Endothelial cell of umbilical vein (primary cell): Measurements from ENCODE around the gene SH3PXD2A. TPM values are rescaled to one million over a fixed set of nuclear protein-coding genes. Genes with fewer than 3 reads are reported as not detected.

Source experiments
- BruUV-seq: library from RNA; stranded (reverse); fragments of 400-500 nt; replicated peaks from 2 replicates; lab custom pipeline; 2021; lab: Mats Ljungman, UMichigan
- CTCF ChIA-PET: fragments of 300-600, 350-600 bp; sonication (Branson Sonifier 250); formaldehyde crosslinking; loops from one replicate; lab custom pipeline; 2021; ENCODE audit warnings: antibody characterized with exemption, inconsistent platforms; lab: Charles Lee
- POLR2A ChIA-PET: fragments of 300-600, 350-600 bp; sonication (Branson Sonifier 250); formaldehyde crosslinking; loops from one replicate; lab custom pipeline; 2021; ENCODE audit warnings: antibody characterized with exemption, inconsistent platforms; lab: Charles Lee
- DNase-seq: peaks from one replicate; pipeline ENCODE4 v3.0.0-alpha.2; 2011; ENCODE audit warnings: low read depth, low spot score
- FAIRE-seq: peaks from 2 replicates; lab custom pipeline; 2011; peaks lifted over from hg19 to GRCh38; lab: Jason Lieb, UNC
- H2AFZ ChIP-seq: 2 replicates; pipeline ENCODE4 v1.6.0; 2012; ENCODE audit warnings: low read depth, low read length, control low read depth, inconsistent platforms
- H3K27ac ChIP-seq: 2 replicates; pipeline ENCODE4 v1.5.1; 2011; ENCODE audit warnings: low read depth, mild to moderate bottlenecking, control low read depth, low read length, moderate library complexity; ENCODE audit not compliant: insufficient read depth
- H3K27me3 ChIP-seq, 2 experiments: 2 replicates each; pipeline versions ENCODE4 v1.6.0 to v1.6.1; 2011; ENCODE audit warnings: low read length in 2 of 2, mixed read lengths in 1 of 2; ENCODE audit not compliant: control insufficient read depth in 2 of 2, insufficient read depth in 2 of 2
- H3K36me3 ChIP-seq, 2 experiments: 2 replicates in 1 of 2; 3 replicates in 1 of 2; pipeline ENCODE4 v1.5.1; 2011; ENCODE audit warnings: low read length in 2 of 2, mild to moderate bottlenecking in 1 of 2, moderate library complexity in 1 of 2; ENCODE audit not compliant: control insufficient read depth in 2 of 2, insufficient read depth in 2 of 2; ENCODE audit errors: extremely low read depth in 1 of 2
- H3K4me1 ChIP-seq: 3 replicates; pipeline ENCODE4 v1.5.1; 2011; ENCODE audit warnings: mild to moderate bottlenecking, low read length; ENCODE audit not compliant: control insufficient read depth, insufficient read depth; ENCODE audit errors: extremely low read depth
- H3K4me2 ChIP-seq: 2 replicates; pipeline ENCODE4 v1.6.1; 2011; ENCODE audit warnings: low read length, control low read depth, mixed read lengths; ENCODE audit not compliant: insufficient read depth
- H3K4me3 ChIP-seq, 3 experiments: fragments of 200-600 bp in 1 of 3; sonication (generic), shearing (Covaris generic) in 1 of 3; replicated peaks in 1 of 3; 2 replicates each; pipeline ENCODE4 v1.5.1; 2011 to 2016; ENCODE audit warnings: control low read depth in 3 of 3, low read length in 3 of 3, mild to moderate bottlenecking in 2 of 3, inconsistent platforms in 1 of 3, low read depth in 1 of 3, moderate library complexity in 1 of 3; ENCODE audit not compliant: insufficient read depth in 1 of 3
- H3K79me2 ChIP-seq: 2 replicates; pipeline ENCODE4 v1.6.0; 2012; ENCODE audit warnings: low read length, inconsistent platforms; ENCODE audit not compliant: control insufficient read depth, insufficient read depth
- H3K9ac ChIP-seq: replicated peaks from 2 replicates; pipeline ENCODE3; 2011; ENCODE audit warnings: low read length, control low read depth; ENCODE audit not compliant: insufficient read depth; ENCODE audit errors: extremely low read depth
- H3K9me1 ChIP-seq: replicated peaks from 3 replicates; pipeline ENCODE4 v1.6.0; 2011; ENCODE audit warnings: mild to moderate bottlenecking, low read length; ENCODE audit not compliant: control insufficient read depth, insufficient read depth; ENCODE audit errors: extremely low read depth
- H3K9me3 ChIP-seq: replicated peaks from 2 replicates; pipeline ENCODE4 v1.5.1; 2012; ENCODE audit warnings: low read length, inconsistent platforms; ENCODE audit not compliant: control insufficient read depth, insufficient read depth
- H4K20me1 ChIP-seq: replicated peaks from 2 replicates; pipeline ENCODE3; 2011; ENCODE audit warnings: mild to moderate bottlenecking, low read length; ENCODE audit not compliant: control insufficient read depth, insufficient read depth; ENCODE audit errors: extremely low read depth
- CTCF ChIP-seq, 2 donors: IDR thresholded peaks; 1 replicate in 1 of 2; 2 replicates in 1 of 2; pipeline ENCODE4 v1.5.1; 2011; ENCODE audit warnings: low read length in 2 of 2, mild to moderate bottlenecking in 2 of 2, moderate library complexity in 2 of 2, control low read depth in 1 of 2, inconsistent platforms in 1 of 2, low read depth in 1 of 2; ENCODE audit not compliant: insufficient read depth in 1 of 2; ENCODE audit errors: extremely low read depth in 1 of 2
- EZH2 ChIP-seq: IDR thresholded peaks from 2 replicates; pipeline ENCODE4 v1.6.1; 2012; ENCODE audit warnings: borderline replicate concordance, low read depth, mild to moderate bottlenecking, moderate library complexity, low read length, inconsistent platforms; ENCODE audit not compliant: severe bottlenecking
- FOS ChIP-seq: IDR thresholded peaks from 2 replicates; pipeline ENCODE4 v1.6.1; 2011; ENCODE audit warnings: mild to moderate bottlenecking, low read length, moderate library complexity, borderline replicate concordance; ENCODE audit not compliant: insufficient read depth
- GATA2 ChIP-seq: IDR thresholded peaks from 2 replicates; pipeline ENCODE4 v1.7.0; 2011; ENCODE audit warnings: low read depth, mild to moderate bottlenecking, moderate library complexity, mixed read lengths, low read length; ENCODE audit not compliant: insufficient read length, insufficient read depth
- JUN ChIP-seq: IDR thresholded peaks from 2 replicates; pipeline ENCODE4 v1.6.1; 2011; ENCODE audit warnings: borderline replicate concordance, low read depth; ENCODE audit not compliant: insufficient read length, insufficient read depth
- MYC ChIP-seq: IDR thresholded peaks from one replicate; pipeline ENCODE4 v1.6.1; 2011; ENCODE audit warnings: mild to moderate bottlenecking, low read depth, low read length
- POLR2A ChIP-seq: IDR thresholded peaks from 2 replicates; pipeline ENCODE4 v1.6.1; 2012; ENCODE audit warnings: low read depth, mild to moderate bottlenecking, control low read depth, low read length
- POLR2AphosphoS5 ChIP-seq: IDR thresholded peaks from 2 replicates; pipeline ENCODE4 v1.6.1; 2012; ENCODE audit warnings: low read depth, mild to moderate bottlenecking, control low read depth, low read length, moderate library complexity; ENCODE audit not compliant: insufficient read depth
- dilution Hi-C: fragments of 300-500 bp; cut with MboI; formaldehyde crosslinking; loops from one replicate; pipeline ENCODE4 v1.15.0; 2019; ENCODE audit warnings: low sequenced_read_pairs; ENCODE audit not compliant: extremely low pct_ligation_motif_present
- intact Hi-C: fragments of 100-400 bp; cut with micrococcal nuclease; formaldehyde crosslinking; loops from one replicate; pipeline ENCODE4 v1.10.0; 2022
- polyA plus RNA-seq, 4 experiments: library from polyadenylated mRNA; depleted of rRNA in 3 of 4; stranded (reverse) in 3 of 4; unstranded in 1 of 4; fragments of >200 nt; gene quantifications; 2 replicates each; pipeline versions ENCODE4 v1.2.1 to v1.2.3, GENCODE V29; 2011 to 2012; ENCODE audit warnings: missing spikeins in 1 of 4
- total RNA-seq: library from RNA; stranded (reverse); gene quantifications from 2 replicates; pipeline ENCODE4 v1.2.3, GENCODE V29; 2021
- TF ChIP-seq, protein P1 (sequence below): IDR thresholded peaks from 2 replicates; pipeline ENCODE4 v1.6.1; 2011; ENCODE audit not compliant: insufficient read depth, insufficient read length

Gene SH3PXD2A
- total and polyA plus RNA-seq, 2 donors (not counting 3 experiments of a cell fraction or from before 2014, with no cell fraction given): 1.4 to 5.1 TPM

DNA sequence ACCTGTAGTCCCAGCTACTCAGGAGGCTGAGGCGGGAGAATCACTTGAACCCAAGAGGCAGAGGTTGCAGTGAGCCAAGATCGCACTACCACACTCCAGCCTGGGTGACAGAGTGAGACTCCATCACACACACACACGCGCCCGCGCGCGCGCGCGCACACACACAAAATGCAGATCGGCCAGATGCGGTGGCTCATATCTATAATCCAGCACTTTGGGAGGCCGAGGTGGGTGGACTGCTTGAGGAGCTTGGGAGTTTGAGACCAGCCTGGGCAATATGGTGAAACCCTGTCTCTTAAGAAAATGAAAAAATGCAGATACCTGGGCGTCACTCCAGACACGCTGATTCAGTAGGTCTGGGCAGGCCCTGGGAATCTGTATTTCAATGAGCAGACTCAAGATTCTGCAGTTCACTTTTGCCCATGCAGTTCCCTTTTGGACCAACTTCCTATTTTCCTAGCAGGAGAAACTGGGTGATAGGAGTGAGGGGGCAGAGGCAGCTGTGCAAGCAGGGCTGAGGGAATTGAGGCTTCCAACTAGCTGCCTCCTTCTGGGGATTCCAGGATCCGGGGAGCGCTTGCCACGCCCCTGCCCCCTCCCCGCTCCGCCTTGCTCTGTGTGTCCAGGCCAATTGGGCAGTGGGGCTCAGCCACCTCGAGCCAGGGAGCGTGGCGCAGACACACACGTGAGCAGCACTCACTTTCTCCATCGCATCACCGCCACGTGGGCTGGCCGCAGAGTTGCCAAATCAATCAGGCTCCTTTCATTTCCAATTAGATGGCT lies 173.6 kb downstream of the SH3PXD2A start:
- BruUV-seq: no TSS peak
- TF ChIP-seq EZH2 (no peak), GATA2 (no peak), MYC (no peak), FOS (no peak), JUN (no peak), POLR2AphosphoS5 (no peak), CTCF (IDR thresholded peaks at IDR 0.05; ENCODE audit: extremely low read depth in 1 of 2, insufficient read depth in 1 of 2, low read depth in 1 of 2, low read length in 2 of 2) (no peak), POLR2A (no peak)
- TF ChIP-seq, protein P1, sequence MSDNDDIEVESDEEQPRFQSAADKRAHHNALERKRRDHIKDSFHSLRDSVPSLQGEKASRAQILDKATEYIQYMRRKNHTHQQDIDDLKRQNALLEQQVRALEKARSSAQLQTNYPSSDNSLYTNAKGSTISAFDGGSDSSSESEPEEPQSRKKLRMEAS: no peak
- Histone ChIP-seq H4K20me1 (no peaks in the 10 kb centered on the region), H3K9me1 (no peaks in the 10 kb centered on the region), H3K36me3 (no peaks in the 10 kb centered on the region), H3K9ac (no peak overlapping the region), H2AFZ (no peak overlapping the region), H3K79me2 (no peaks in the 10 kb centered on the region), H3K4me3 (no peak overlapping the region), H3K27me3 (no peaks in the 10 kb centered on the region), H3K4me1 (no peaks in the 10 kb centered on the region), H3K9me3 (no peaks in the 10 kb centered on the region), H3K27ac (no peak overlapping the region), H3K4me2 (no peak overlapping the region)
- intact Hi-C loops (loop anchor here (10.0 kb wide), 1 partner anchor 257 kb away; no protein-coding TSS in a partner anchor), dilution Hi-C loops (no loop called here)
- ChIA-PET POLR2A (no interaction called here), CTCF (no interaction called here)
- DNase-seq (no peak), FAIRE-seq (no peak)
